Gastrocnemius medialis (tissue), 4 donors: ENCODE measurements around the gene CIAO3.

ENCODE experiments used
- CTCF ChIP-seq, 5 experiments: fragments of 450-650 bp in 3 of 5; fragments of 200-600 bp in 2 of 5; sonication (generic) in 2 of 5; IDR thresholded peaks in 4 of 5; conservative IDR thresholded peaks in 1 of 5; 1 replicate in 4 of 5; 2 replicates in 1 of 5; pipeline ENCODE4 v1.5.1; 2016 to 2019; ENCODE audit warnings: antibody characterized with exemption in 5 of 5, mild to moderate bottlenecking in 3 of 5, moderate library complexity in 3 of 5
- POLR2A ChIP-seq, 2 donors: fragments of 450-650 bp; IDR thresholded peaks; one replicate each; pipeline ENCODE4 v1.6.1; 2017; ENCODE audit warnings: antibody characterized with exemption in 2 of 2, mild to moderate bottlenecking in 2 of 2, moderate library complexity in 2 of 2

GRCh38 chr16:770411-770810 lies 29.6 kb upstream of the CIAO3 start:
- TF ChIP-seq POLR2A (IDR thresholded peaks at IDR 0.05) (no peak), CTCF (IDR thresholded peaks at IDR 0.05 in 4 of 5, conservative IDR thresholded peaks at IDR 0.05 in 1 of 5) (no peak)
